Measurements from ENCODE around the gene SLC6A7. TPM values are rescaled to one million over a fixed set of nuclear protein-coding genes. Genes with fewer than 3 reads are reported as not detected.

SLC6A7 gene
- total and polyA plus RNA-seq, 2 experiments from 2014 or later: not detected

DNA sequence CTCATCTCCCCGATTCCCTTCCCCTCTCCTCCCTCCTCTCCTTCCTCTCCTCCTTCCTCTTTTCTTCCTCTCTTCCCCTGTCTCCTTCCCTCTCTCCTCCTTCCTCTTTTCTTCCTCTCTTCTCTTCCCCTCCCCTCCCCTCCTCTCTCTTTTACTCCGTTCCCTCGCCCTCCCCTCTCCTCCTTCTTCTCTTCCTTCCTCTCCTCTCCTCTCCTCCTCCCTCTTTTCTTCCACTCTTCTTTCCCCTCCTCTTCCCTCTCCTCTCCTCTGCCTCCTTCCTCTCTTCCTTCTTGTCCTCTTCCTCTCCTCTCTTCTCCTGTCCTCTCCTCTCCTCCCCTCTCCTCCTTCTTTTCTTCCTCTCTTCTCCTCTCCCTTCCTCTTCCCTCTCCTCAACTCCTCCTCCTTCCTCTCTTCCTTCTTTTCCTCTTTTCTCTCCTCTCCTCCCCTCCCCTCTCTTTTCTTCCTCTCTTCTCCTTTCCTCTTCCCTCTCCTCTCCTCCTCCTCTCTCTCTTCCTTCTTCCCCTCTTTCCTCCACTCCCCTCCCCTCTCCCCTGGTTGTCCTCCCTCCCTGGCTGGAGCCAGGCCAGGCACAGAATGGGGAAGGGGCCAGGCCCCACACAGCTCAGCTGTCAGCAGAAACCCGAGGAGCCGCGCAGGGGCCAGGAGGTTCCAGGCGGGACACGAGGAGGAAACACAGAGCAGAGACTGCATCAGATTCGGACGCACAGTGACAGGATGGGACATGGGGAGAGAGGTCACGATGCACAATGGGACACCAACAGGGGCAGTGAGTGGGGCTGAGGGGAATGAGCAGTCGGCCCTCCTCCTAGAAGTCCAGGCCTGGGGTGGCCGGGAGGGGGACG lies 51.7 kb downstream of the SLC6A7 start:
- no peak for TF ChIP-seq CTCF (IDR thresholded peaks at IDR 0.05; ENCODE audit: low read depth, low read length)
- Histone ChIP-seq H3K9me3 (ENCODE audit: low read depth) (no peaks in the 10 kb centered on the region), H3K36me3 (no peaks in the 10 kb centered on the region), H3K27me3 (no peaks in the 10 kb centered on the region), H3K4me3 (no peak overlapping the region), H3K4me1 (ENCODE audit: low read depth) (peaks cover 48% of the 10 kb centered on the region), H3K27ac (peak overlapping the region; percentile 7)
- DNase-seq (ENCODE audit: low read depth in 1 of 2, low spot score in 1 of 2): no peak

DNA sequence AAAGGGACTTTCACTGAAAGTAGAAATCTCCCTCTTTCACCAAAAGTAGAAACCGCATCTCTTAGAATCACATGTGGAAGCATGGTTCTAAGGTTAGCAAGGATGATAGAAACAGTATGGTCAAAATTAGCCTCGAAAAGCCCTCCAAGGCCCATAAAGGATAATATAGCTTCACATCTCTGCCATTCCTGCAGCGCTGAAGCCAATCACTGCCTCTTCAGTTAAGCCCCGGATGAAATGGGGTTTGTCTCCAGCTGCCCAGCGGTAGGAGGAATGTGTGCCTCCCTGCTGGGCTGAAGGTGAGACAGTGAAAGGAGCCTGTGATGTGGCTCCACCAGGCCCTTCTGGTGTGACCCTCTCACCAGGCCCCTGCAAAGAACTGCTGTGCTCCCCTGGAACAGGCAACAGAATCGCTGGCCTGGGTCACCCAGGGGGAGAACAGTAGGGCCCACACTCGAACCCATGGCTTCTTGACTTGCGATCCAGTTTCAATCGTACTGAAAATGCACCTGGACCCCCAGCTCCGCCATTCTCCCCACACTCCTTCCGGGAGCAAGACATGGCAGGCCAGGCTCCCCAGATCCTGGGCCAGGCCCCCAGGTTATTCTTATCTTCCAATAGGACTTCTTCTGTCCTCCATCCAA lies 52.5 kb downstream of the SLC6A7 start:
- H3K36me3 ChIP-seq: no peaks in the 10 kb centered on the region
- no peak overlapping the region for H3K4me3 ChIP-seq
- peaks cover 56% of the 10 kb centered on the region for H3K4me1 ChIP-seq (ENCODE audit: low read depth)
- TF ChIP-seq CTCF (IDR thresholded peaks at IDR 0.05; ENCODE audit: low read depth, low read length): no peak
- no peaks in the 10 kb centered on the region for H3K27me3 ChIP-seq
- DNase-seq (ENCODE audit: low read depth in 1 of 2, low spot score in 1 of 2): no peak
- no peaks in the 10 kb centered on the region for H3K9me3 ChIP-seq (ENCODE audit: low read depth)
- H3K27ac ChIP-seq: peak overlapping the region; percentile 7

GRCh38 chr5:150243590-150243989 lies 53.7 kb downstream of the SLC6A7 start:
- Histone ChIP-seq H3K4me3 (peak overlapping the region; percentile 12), H3K36me3 (no peaks in the 10 kb centered on the region), H3K27ac (no peak overlapping the region), H3K4me1 (ENCODE audit: low read depth) (peaks cover 57% of the 10 kb centered on the region), H3K27me3 (no peaks in the 10 kb centered on the region), H3K9me3 (ENCODE audit: low read depth) (no peaks in the 10 kb centered on the region)
- no peak for TF ChIP-seq CTCF (IDR thresholded peaks at IDR 0.05; ENCODE audit: low read depth, low read length)
- DNase-seq (ENCODE audit: low read depth in 1 of 2, low spot score in 1 of 2): no peak

DNA sequence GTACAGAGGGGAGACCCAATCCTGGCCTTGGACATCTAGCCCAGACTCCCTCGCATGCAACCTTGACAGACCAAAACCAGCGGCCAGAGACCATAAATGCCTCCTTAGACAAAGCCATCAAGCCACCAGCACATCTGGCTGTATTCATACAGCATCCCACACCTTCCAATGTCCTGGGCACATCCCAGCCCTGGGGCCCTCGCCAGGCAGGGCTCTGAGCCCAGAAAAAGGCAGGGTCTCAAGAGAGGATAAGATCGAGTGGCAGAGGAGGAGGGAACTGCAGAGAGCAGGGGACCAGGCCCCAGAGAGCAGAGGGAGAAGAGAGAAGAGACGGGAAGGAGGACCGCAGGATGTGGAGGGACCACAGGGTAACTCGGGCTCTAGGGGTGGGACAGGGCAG lies 54.3 kb downstream of the SLC6A7 start:
- Histone ChIP-seq H3K27me3 (no peaks in the 10 kb centered on the region), H3K36me3 (no peaks in the 10 kb centered on the region), H3K9me3 (ENCODE audit: low read depth) (no peaks in the 10 kb centered on the region), H3K4me1 (ENCODE audit: low read depth) (peaks cover 57% of the 10 kb centered on the region), H3K4me3 (peak overlapping the region; percentile 12), H3K27ac (peak overlapping the region; percentile 90)
- DNase-seq (ENCODE audit: low read depth in 1 of 2, low spot score in 1 of 2): no peak
- TF ChIP-seq CTCF (IDR thresholded peaks at IDR 0.05; ENCODE audit: low read depth, low read length): no peak

- peaks cover 57% of the 10 kb centered on the region for H3K4me1 ChIP-seq (ENCODE audit: low read depth)
- peak overlapping the region; percentile 90 for H3K27ac ChIP-seq
Measured at GRCh38 chr5:150245111-150245789, 55.4 kb downstream of the SLC6A7 start.

More at GRCh38 chr5:150245111-150245789, 55.4 kb downstream of the SLC6A7 start:
- Histone ChIP-seq H3K36me3 (no peaks in the 10 kb centered on the region), H3K4me3 (peak overlapping the region; percentile 12), H3K9me3 (ENCODE audit: low read depth) (no peaks in the 10 kb centered on the region), H3K27me3 (no peaks in the 10 kb centered on the region)
- no peak for TF ChIP-seq CTCF (IDR thresholded peaks at IDR 0.05; ENCODE audit: low read depth, low read length)
- DNase-seq (ENCODE audit: low read depth in 1 of 2, low spot score in 1 of 2): peak; percentile 34 to 93

Measured in cardiac muscle cell (in vitro differentiated cells and primary cell).